H1 (cell line): ENCODE data around the gene CDYL2.

ENCODE experiments used
- MAFK ChIP-seq: IDR thresholded peaks from 2 replicates; pipeline ENCODE4 v1.6.1; 2012; ENCODE audit warnings: low read depth, mild to moderate bottlenecking, improper control_type of control experiment, low read length
- SUZ12 ChIP-seq: fragments of 200-600 bp; sonication (generic); IDR thresholded peaks from 2 replicates; pipeline ENCODE4 v1.6.1; 2012; ENCODE audit warnings: mild to moderate bottlenecking, inconsistent platforms, low read length, moderate library complexity, mixed read lengths
- TF ChIP-seq, protein P1 (sequence below), 3 experiments: IDR thresholded peaks; 1 replicate in 2 of 3; 2 replicates in 1 of 3; pipeline versions ENCODE4 v1.5.1 to v1.6.1; 2011; ENCODE audit warnings: low read length in 3 of 3, mild to moderate bottlenecking in 3 of 3, inconsistent platforms in 2 of 3, low read depth in 1 of 3, moderate library complexity in 1 of 3; ENCODE audit not compliant: insufficient read depth in 1 of 3; ENCODE audit errors: control extremely low read depth in 1 of 3

DNA sequence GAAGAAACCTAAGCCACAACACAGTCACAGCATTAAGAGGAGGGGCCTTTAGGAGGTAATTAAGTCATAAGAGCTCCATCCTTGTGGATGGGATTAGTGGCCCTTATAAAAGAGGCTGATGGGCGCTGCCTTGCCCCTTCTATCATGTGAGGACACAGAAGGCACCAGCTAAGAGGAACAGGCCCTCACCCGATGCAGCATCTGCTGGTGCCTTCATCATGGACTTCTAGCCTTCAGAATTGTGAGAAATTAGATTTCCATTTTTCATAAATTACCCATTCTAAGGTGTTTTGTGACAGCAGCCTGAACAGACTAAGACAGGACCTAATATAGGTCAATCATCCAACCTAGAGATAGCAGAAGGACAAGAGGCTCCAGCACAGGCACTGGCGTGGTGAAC is 120.8 kb downstream of the CDYL2 start:
- TF ChIP-seq, protein P1, sequence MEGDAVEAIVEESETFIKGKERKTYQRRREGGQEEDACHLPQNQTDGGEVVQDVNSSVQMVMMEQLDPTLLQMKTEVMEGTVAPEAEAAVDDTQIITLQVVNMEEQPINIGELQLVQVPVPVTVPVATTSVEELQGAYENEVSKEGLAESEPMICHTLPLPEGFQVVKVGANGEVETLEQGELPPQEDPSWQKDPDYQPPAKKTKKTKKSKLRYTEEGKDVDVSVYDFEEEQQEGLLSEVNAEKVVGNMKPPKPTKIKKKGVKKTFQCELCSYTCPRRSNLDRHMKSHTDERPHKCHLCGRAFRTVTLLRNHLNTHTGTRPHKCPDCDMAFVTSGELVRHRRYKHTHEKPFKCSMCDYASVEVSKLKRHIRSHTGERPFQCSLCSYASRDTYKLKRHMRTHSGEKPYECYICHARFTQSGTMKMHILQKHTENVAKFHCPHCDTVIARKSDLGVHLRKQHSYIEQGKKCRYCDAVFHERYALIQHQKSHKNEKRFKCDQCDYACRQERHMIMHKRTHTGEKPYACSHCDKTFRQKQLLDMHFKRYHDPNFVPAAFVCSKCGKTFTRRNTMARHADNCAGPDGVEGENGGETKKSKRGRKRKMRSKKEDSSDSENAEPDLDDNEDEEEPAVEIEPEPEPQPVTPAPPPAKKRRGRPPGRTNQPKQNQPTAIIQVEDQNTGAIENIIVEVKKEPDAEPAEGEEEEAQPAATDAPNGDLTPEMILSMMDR (IDR thresholded peaks at IDR 0.05; ENCODE audit: control extremely low read depth in 1 of 3, insufficient read depth in 1 of 3, low read depth in 1 of 3, low read length in 3 of 3), result no peak
- TF ChIP-seq SUZ12, result no peak
- no peak for TF ChIP-seq MAFK
